HepG2 (cell line): Measurements from ENCODE around the gene FAM187B. TPM values are rescaled to one million over a fixed set of nuclear protein-coding genes. Genes with fewer than 3 reads are reported as not detected.

Experiments used
- HOXA7 ChIP-seq: sonication (generic); formaldehyde crosslinking; IDR thresholded peaks from 2 replicates; pipeline ENCODE4 v1.8.1; 2022; ENCODE audit warnings: mild to moderate bottlenecking, missing genetic modification reagents, moderate library complexity
- IKZF5 ChIP-seq: IDR thresholded peaks from 2 replicates; pipeline ENCODE4 v1.6.1; 2018; ENCODE audit warnings: missing genetic modification reagents, mild to moderate bottlenecking, missing compliant biosample characterization
- MTF1 ChIP-seq: sonication (generic); formaldehyde crosslinking; IDR thresholded peaks from 2 replicates; pipeline ENCODE4 v1.5.0; 2020; ENCODE audit warnings: missing genetic modification reagents
- NCOA1 ChIP-seq: sonication (generic); formaldehyde crosslinking; IDR thresholded peaks from 2 replicates; pipeline ENCODE4 v1.9.0; 2021; ENCODE audit warnings: missing genetic modification reagents
- RARA ChIP-seq: IDR thresholded peaks from 2 replicates; pipeline ENCODE4 v1.6.1; 2016; ENCODE audit warnings: missing genetic modification reagents, missing compliant biosample characterization
- SIN3A ChIP-seq: IDR thresholded peaks from 2 replicates; pipeline ENCODE4 v1.6.1; 2011; ENCODE audit warnings: low read depth, mild to moderate bottlenecking, control low read depth, low read length, borderline replicate concordance
- SMAD9 ChIP-seq: sonication (generic); formaldehyde crosslinking; IDR thresholded peaks from 2 replicates; pipeline ENCODE4 v1.5.1; 2020; ENCODE audit warnings: mild to moderate bottlenecking, missing genetic modification reagents
- ZFP37 ChIP-seq: sonication (generic); formaldehyde crosslinking; IDR thresholded peaks from 2 replicates; pipeline ENCODE4 v1.4.0; 2020; ENCODE audit warnings: missing genetic modification reagents, borderline replicate concordance
- ZNF530 ChIP-seq: sonication (generic); formaldehyde crosslinking; IDR thresholded peaks from 2 replicates; pipeline ENCODE4 v1.5.0; 2020; ENCODE audit warnings: low read depth, mild to moderate bottlenecking, missing genetic modification reagents
- polyA plus RNA-seq, 8 experiments: library from polyadenylated mRNA; depleted of rRNA in 3 of 8; stranded (reverse) in 7 of 8; unstranded in 1 of 8; fragments of >200 nt; fragmentation: Illumina TruSeq in 4 of 8; extraction: Trizol in 4 of 8; gene quantifications; 2 replicates each; pipeline versions ENCODE4 v1.2.1 to v1.2.3, GENCODE V29; 2011 to 2016; ENCODE audit warnings: low read depth in 4 of 8, missing spikeins in 1 of 8, mixed read lengths in 1 of 8; ENCODE audit not compliant: insufficient read depth in 1 of 8
- total RNA-seq, 5 experiments: library from RNA; depleted of rRNA; stranded (reverse); fragments of >200 nt; fragmentation: Illumina TruSeq; extraction: Trizol; gene quantifications; 2 replicates each; pipeline ENCODE4 v1.2.3, GENCODE V29; 2016; ENCODE audit warnings: low read depth in 1 of 5
- TF ChIP-seq, protein P1 (sequence below): conservative IDR thresholded peaks from 2 replicates; pipeline ENCODE4 v1.6.1; 2018; ENCODE audit warnings: missing genetic modification reagents
- TF ChIP-seq, protein P2 (sequence below): sonication (generic); formaldehyde crosslinking; IDR thresholded peaks from one replicate; pipeline ENCODE4 v1.5.1; 2020; ENCODE audit warnings: mild to moderate bottlenecking, missing genetic modification reagents; ENCODE audit errors: not compliant biosample characterization
- TF ChIP-seq, protein P3 (sequence below): sonication (generic); formaldehyde crosslinking; IDR thresholded peaks from 2 replicates; pipeline ENCODE4 v1.5.1; 2020; ENCODE audit warnings: missing genetic modification reagents, mild to moderate bottlenecking, borderline replicate concordance
- TF ChIP-seq, protein P4 (sequence below): sonication (generic); formaldehyde crosslinking; IDR thresholded peaks from 2 replicates; pipeline ENCODE4 v1.4.0; 2020; ENCODE audit warnings: mild to moderate bottlenecking, missing genetic modification reagents

The FAM187B gene
- total and polyA plus RNA-seq, 2 of the 13 experiments (the other 11 are each of a cell fraction or from before 2014, with no cell fraction given) = not detected

DNA sequence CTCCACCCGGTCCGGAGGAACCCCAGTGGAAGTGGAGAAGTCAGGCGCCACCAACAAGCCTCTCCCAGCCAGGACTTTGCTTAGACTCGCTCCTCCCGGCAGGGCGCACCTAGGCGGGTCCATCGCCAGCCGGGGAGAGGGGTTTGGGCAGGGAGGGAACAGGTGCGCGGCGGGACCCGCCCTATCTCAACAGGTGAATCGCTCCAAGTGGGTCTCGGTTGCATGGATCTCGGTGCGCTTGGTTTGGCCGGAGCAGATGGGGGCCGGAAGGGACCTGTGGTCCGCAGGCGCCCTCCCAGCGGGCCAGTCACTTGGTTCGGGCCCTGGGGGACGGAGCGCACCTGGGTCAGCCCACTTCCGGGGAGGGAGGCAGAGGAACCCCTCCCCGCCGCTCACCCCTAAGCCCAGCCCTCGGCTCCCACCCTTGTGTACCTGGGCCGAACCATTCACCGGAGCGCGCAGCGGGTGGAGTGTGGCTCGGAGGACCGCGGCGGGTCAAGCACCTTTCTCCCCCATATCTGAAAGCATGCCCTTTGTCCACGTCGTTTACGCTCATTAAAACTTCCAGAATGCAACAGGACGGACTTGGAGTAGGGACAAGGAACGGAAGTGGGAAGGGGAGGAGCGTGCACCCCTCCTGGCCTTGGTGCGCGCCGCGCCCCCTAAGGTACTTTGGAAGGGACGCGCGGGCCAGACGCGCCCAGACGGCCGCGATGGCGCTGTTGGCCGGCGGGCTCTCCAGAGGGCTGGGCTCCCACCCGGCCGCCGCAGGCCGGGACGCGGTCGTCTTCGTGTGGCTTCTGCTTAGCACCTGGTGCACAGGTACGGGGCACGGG, 20.0 kb upstream of the FAM187B start, which contains the start of gene LSR (continued):
- TF ChIP-seq, protein P1, sequence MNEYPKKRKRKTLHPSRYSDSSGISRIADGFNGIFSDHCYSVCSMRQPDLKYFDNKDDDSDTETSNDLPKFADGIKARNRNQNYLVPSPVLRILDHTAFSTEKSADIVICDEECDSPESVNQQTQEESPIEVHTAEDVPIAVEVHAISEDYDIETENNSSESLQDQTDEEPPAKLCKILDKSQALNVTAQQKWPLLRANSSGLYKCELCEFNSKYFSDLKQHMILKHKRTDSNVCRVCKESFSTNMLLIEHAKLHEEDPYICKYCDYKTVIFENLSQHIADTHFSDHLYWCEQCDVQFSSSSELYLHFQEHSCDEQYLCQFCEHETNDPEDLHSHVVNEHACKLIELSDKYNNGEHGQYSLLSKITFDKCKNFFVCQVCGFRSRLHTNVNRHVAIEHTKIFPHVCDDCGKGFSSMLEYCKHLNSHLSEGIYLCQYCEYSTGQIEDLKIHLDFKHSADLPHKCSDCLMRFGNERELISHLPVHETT (CRISPR knock-in tag) = peak; percentile 73; the same call in 1 of the 2 replicates
- TF ChIP-seq, protein P2, sequence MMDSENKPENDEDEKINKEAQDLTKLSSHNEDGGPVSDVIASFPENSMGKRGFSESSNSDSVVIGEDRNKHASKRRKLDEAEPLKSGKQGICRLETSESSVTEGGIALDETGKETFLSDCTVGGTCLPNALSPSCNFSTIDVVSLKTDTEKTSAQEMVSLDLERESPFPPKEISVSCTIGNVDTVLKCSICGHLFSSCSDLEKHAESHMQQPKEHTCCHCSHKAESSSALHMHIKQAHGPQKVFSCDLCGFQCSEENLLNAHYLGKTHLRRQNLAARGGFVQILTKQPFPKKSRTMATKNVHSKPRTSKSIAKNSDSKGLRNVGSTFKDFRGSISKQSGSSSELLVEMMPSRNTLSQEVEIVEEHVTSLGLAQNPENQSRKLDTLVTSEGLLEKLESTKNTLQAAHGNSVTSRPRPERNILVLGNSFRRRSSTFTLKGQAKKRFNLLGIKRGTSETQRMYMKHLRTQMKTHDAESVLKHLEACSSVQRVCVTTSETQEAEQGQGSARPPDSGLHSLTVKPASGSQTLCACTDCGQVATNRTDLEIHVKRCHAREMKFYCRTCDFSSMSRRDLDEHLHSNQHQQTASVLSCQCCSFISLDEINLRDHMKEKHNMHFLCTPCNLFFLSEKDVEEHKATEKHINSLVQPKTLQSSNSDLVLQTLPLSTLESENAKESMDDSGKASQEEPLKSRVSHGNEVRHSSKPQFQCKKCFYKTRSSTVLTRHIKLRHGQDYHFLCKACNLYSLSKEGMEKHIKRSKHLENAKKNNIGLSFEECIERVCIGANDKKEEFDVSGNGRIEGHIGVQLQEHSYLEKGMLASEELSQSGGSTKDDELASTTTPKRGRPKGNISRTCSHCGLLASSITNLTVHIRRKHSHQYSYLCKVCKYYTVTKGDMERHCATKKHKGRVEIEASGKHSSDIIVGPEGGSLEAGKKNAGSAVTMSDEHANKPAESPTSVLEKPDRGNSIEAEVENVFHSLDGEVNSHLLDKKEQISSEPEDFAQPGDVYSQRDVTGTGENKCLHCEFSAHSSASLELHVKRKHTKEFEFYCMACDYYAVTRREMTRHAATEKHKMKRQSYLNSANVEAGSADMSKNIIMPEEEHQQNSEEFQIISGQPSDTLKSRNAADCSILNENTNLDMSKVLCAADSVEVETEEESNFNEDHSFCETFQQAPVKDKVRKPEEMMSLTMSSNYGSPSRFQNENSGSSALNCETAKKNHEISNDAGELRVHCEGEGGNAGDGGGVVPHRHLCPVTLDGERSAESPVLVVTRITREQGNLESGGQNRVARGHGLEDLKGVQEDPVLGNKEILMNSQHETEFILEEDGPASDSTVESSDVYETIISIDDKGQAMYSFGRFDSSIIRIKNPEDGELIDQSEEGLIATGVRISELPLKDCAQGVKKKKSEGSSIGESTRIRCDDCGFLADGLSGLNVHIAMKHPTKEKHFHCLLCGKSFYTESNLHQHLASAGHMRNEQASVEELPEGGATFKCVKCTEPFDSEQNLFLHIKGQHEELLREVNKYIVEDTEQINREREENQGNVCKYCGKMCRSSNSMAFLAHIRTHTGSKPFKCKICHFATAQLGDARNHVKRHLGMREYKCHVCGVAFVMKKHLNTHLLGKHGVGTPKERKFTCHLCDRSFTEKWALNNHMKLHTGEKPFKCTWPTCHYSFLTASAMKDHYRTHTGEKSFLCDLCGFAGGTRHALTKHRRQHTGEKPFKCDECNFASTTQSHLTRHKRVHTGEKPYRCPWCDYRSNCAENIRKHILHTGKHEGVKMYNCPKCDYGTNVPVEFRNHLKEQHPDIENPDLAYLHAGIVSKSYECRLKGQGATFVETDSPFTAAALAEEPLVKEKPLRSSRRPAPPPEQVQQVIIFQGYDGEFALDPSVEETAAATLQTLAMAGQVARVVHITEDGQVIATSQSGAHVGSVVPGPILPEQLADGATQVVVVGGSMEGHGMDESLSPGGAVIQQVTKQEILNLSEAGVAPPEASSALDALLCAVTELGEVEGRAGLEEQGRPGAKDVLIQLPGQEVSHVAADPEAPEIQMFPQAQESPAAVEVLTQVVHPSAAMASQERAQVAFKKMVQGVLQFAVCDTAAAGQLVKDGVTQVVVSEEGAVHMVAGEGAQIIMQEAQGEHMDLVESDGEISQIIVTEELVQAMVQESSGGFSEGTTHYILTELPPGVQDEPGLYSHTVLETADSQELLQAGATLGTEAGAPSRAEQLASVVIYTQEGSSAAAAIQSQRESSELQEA (CRISPR knock-in tag) = peak; percentile 2
- peak; percentile 39; the same call in 1 of the 2 replicates for TF ChIP-seq RARA
- 0 out of 2 replicates have a peak, but pooled peaks have one; percentile 14 for TF ChIP-seq ZNF530 (CRISPR knock-in tag)
- peak; percentile 86 for TF ChIP-seq NCOA1 (CRISPR knock-in tag)
- TF ChIP-seq HOXA7 (CRISPR knock-in tag) = no peak; the same call in 1 of the 2 replicates
- TF ChIP-seq SIN3A = peak; percentile 52; the same call in 1 of the 2 replicates
- TF ChIP-seq IKZF5 (CRISPR knock-in tag) = peak; percentile 71
- TF ChIP-seq, protein P3, sequence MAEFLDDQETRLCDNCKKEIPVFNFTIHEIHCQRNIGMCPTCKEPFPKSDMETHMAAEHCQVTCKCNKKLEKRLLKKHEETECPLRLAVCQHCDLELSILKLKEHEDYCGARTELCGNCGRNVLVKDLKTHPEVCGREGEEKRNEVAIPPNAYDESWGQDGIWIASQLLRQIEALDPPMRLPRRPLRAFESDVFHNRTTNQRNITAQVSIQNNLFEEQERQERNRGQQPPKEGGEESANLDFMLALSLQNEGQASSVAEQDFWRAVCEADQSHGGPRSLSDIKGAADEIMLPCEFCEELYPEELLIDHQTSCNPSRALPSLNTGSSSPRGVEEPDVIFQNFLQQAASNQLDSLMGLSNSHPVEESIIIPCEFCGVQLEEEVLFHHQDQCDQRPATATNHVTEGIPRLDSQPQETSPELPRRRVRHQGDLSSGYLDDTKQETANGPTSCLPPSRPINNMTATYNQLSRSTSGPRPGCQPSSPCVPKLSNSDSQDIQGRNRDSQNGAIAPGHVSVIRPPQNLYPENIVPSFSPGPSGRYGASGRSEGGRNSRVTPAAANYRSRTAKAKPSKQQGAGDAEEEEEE (CRISPR knock-in tag) = 0 out of 2 replicates have a peak, but pooled peaks have one; percentile 70
- TF ChIP-seq MTF1 = no peak
- TF ChIP-seq, protein P4, sequence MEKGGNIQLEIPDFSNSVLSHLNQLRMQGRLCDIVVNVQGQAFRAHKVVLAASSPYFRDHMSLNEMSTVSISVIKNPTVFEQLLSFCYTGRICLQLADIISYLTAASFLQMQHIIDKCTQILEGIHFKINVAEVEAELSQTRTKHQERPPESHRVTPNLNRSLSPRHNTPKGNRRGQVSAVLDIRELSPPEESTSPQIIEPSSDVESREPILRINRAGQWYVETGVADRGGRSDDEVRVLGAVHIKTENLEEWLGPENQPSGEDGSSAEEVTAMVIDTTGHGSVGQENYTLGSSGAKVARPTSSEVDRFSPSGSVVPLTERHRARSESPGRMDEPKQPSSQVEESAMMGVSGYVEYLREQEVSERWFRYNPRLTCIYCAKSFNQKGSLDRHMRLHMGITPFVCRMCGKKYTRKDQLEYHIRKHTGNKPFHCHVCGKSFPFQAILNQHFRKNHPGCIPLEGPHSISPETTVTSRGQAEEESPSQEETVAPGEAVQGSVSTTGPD (CRISPR knock-in tag) = 0 out of 2 replicates have a peak, but pooled peaks have one; percentile 42
- peak; percentile 65; the same call in 1 of the 2 replicates for TF ChIP-seq ZFP37 (CRISPR knock-in tag)
- no peak for TF ChIP-seq SMAD9
